Parathyroid adenoma (tissue), 2 donors: ENCODE data around the gene ABCC9.

Source experiments
- H2AFZ ChIP-seq: fragments of 300-600 bp; sonication (generic); one replicate; pipeline ENCODE4 v1.7.0; 2017; ENCODE audit warnings: antibody characterized with exemption, mild to moderate bottlenecking
- H3K27ac ChIP-seq: fragments of 300-600 bp; sonication (generic); one replicate; pipeline ENCODE4 v1.7.0; 2017
- H3K27me3 ChIP-seq: fragments of 300-600 bp; sonication (generic); one replicate; pipeline ENCODE4 v1.7.0; 2017; ENCODE audit warnings: low read length; ENCODE audit not compliant: control insufficient read depth, insufficient read depth
- H3K36me3 ChIP-seq: fragments of 300-600 bp; sonication (generic); one replicate; pipeline ENCODE4 v1.7.0; 2017; ENCODE audit warnings: low read length; ENCODE audit not compliant: control insufficient read depth, insufficient read depth
- H3K4me1 ChIP-seq: fragments of 300-600 bp; sonication (generic); one replicate; pipeline ENCODE4 v1.7.0; 2017; ENCODE audit warnings: control low read depth
- H3K4me2 ChIP-seq: fragments of 300-600 bp; sonication (generic); one replicate; pipeline ENCODE4 v1.7.0; 2017; ENCODE audit warnings: low read length
- H3K4me3 ChIP-seq: fragments of 300-600 bp; sonication (generic); one replicate; pipeline ENCODE4 v1.7.0; 2017; ENCODE audit warnings: low read depth, low read length
- H3K79me2 ChIP-seq: fragments of 300-600 bp; sonication (generic); one replicate; pipeline ENCODE4 v1.7.0; 2017; ENCODE audit warnings: control low read depth
- H3K9ac ChIP-seq: fragments of 300-600 bp; sonication (generic); one replicate; pipeline ENCODE4 v1.7.0; 2017; ENCODE audit warnings: mild to moderate bottlenecking
- H3K9me3 ChIP-seq: fragments of 300-600 bp; sonication (generic); one replicate; pipeline ENCODE4 v1.7.0; 2017; ENCODE audit warnings: low read length; ENCODE audit not compliant: control insufficient read depth
- CTCF ChIP-seq: fragments of 300-600 bp; sonication (generic); IDR thresholded peaks from one replicate; pipeline ENCODE4 v1.7.0; 2017; ENCODE audit warnings: antibody characterized with exemption, mild to moderate bottlenecking
- donor health status: primary hyperparathyroidism.

ABCC9 gene

GRCh38 chr12:21756699-21757098 is 184.5 kb downstream of the ABCC9 start:
- Histone ChIP-seq H3K79me2 (no peaks in the 10 kb centered on the region), H3K9me3 (no peaks in the 10 kb centered on the region), H3K9ac (no peak overlapping the region), H3K36me3 (no peaks in the 10 kb centered on the region), H3K4me1 (no peaks in the 10 kb centered on the region), H3K4me3 (no peak overlapping the region), H3K4me2 (no peak overlapping the region), H3K27me3 (no peaks in the 10 kb centered on the region), H2AFZ (no peak overlapping the region), H3K27ac (no peak overlapping the region)
- TF ChIP-seq CTCF = no peak

- Histone ChIP-seq H2AFZ (peak overlapping the region; percentile 43), H3K9ac (no peak overlapping the region), H3K4me2 (peak overlapping the region; percentile 43), H3K79me2 (no peaks in the 10 kb centered on the region), H3K27ac (no peak overlapping the region), H3K27me3 (no peaks in the 10 kb centered on the region), H3K36me3 (no peaks in the 10 kb centered on the region), H3K4me3 (no peak overlapping the region), H3K4me1 (peaks cover 5% of the 10 kb centered on the region), H3K9me3 (no peaks in the 10 kb centered on the region)
- no peak for TF ChIP-seq CTCF
Measured at GRCh38 chr12:21751517-21751916, 189.7 kb downstream of the ABCC9 start.
